ENCODE data around the gene RLN1.

DNA sequence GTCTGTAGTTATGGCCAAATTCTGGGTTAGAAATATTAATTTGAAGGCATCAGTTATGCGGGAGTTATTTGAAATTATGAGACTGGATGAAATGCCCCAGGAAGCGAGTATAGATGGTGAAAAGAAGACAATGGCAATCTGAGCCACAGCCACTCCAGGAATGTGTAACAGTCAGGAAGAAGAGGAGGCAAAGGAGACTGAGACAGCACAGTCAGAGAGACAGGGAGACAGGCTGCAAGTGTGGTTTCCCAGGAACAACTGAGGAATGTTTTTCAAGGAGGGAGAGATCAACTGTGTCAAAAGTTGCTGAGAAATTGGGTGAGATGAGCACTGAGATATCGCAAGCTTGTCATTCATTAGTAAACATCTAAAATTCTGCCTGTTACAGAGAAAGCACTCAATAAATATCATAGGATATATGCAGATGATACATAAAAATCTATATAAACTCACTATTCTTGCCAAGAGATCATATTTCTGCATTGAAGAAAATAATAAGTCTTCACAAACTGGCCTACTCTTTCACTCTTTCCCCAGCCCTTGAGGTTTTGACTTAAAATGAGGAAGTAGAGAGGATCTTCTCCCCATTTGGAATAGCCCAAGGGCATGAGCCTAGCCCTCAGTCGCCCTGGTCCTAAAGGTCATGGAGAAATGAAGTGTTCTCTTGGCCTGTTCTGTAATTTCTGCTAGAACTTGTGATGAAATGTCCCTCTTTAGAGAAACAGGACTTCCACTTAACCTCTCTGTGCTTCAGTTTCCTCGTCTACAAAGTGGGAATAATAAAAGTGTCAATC, 48.5 kb upstream of the RLN1 start:
- TF ChIP-seq POLR2A (IDR thresholded peaks at IDR 0.05; ENCODE audit: low read length) (no peak), RFX5 (IDR thresholded peaks at IDR 0.05) (no peak), MYC (IDR thresholded peaks at IDR 0.05; ENCODE audit: borderline replicate concordance, low read length) (no peak), EHMT2 (IDR thresholded peaks at IDR 0.05; ENCODE audit: low read depth) (no peak), RAD21 (conservative IDR thresholded peaks at IDR 0.05 in 1 of 2, IDR thresholded peaks at IDR 0.05 in 1 of 2) (no peak), RCOR1 (IDR thresholded peaks at IDR 0.05; ENCODE audit: low read depth, low read length) (no peak), KDM1A (IDR thresholded peaks at IDR 0.05; ENCODE audit: low read depth) (no peak), EP300 (IDR thresholded peaks at IDR 0.05) (no peak), PHF8 (IDR thresholded peaks at IDR 0.05; ENCODE audit: borderline replicate concordance, low read depth) (no peak), SMC3 (IDR thresholded peaks at IDR 0.05) (no peak), SREBF2 (IDR thresholded peaks at IDR 0.05) (no peak)
- TF ChIP-seq, protein P1, sequence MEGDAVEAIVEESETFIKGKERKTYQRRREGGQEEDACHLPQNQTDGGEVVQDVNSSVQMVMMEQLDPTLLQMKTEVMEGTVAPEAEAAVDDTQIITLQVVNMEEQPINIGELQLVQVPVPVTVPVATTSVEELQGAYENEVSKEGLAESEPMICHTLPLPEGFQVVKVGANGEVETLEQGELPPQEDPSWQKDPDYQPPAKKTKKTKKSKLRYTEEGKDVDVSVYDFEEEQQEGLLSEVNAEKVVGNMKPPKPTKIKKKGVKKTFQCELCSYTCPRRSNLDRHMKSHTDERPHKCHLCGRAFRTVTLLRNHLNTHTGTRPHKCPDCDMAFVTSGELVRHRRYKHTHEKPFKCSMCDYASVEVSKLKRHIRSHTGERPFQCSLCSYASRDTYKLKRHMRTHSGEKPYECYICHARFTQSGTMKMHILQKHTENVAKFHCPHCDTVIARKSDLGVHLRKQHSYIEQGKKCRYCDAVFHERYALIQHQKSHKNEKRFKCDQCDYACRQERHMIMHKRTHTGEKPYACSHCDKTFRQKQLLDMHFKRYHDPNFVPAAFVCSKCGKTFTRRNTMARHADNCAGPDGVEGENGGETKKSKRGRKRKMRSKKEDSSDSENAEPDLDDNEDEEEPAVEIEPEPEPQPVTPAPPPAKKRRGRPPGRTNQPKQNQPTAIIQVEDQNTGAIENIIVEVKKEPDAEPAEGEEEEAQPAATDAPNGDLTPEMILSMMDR (IDR thresholded peaks at IDR 0.05), result no peak
- TF ChIP-seq, protein P2, sequence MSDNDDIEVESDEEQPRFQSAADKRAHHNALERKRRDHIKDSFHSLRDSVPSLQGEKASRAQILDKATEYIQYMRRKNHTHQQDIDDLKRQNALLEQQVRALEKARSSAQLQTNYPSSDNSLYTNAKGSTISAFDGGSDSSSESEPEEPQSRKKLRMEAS (IDR thresholded peaks at IDR 0.05), result no peak
